Neutrophil (primary cell): ENCODE measurements around the gene ENAM.

ENCODE experiments used
- H3K27ac ChIP-seq: fragments of 200-600 bp; sonication (generic); 2 replicates; pipeline ENCODE4 v1.5.1; 2016; ENCODE audit warnings: mild to moderate bottlenecking, moderate library complexity
- H3K27me3 ChIP-seq: fragments of 200-600 bp; sonication (generic); 2 replicates; pipeline ENCODE4 v1.6.0; 2016; ENCODE audit warnings: mild to moderate bottlenecking
- H3K36me3 ChIP-seq: fragments of 200-600 bp; sonication (generic); 2 replicates; pipeline ENCODE4 v1.5.1; 2017
- H3K4me1 ChIP-seq, 2 experiments: fragments of 200-600 bp in 1 of 2; sonication (generic) in 1 of 2; 1 replicate in 1 of 2; 2 replicates in 1 of 2; pipeline versions ENCODE4 v1.5.1 to v1.6.1; 2013 to 2016; ENCODE audit warnings: low read depth in 1 of 2, low read length in 1 of 2, mild to moderate bottlenecking in 1 of 2, moderate library complexity in 1 of 2; ENCODE audit not compliant: control insufficient read depth in 1 of 2, insufficient read depth in 1 of 2
- H3K4me3 ChIP-seq, 2 experiments: fragments of 200-600 bp in 1 of 2; sonication (generic) in 1 of 2; 1 replicate in 1 of 2; 2 replicates in 1 of 2; pipeline ENCODE4 v1.5.1; 2013 to 2016; ENCODE audit warnings: low read depth in 1 of 2, low read length in 1 of 2, mild to moderate bottlenecking in 1 of 2, moderate library complexity in 1 of 2
- H3K9me3 ChIP-seq: fragments of 200-600 bp; sonication (generic); 2 replicates; pipeline ENCODE4 v1.5.1; 2016
- TF ChIP-seq, protein P1 (sequence below): fragments of 200-600 bp; sonication (generic); IDR thresholded peaks from 2 replicates; pipeline ENCODE4 v1.5.1; 2016; ENCODE audit warnings: antibody characterized with exemption

The ENAM gene, protein sequence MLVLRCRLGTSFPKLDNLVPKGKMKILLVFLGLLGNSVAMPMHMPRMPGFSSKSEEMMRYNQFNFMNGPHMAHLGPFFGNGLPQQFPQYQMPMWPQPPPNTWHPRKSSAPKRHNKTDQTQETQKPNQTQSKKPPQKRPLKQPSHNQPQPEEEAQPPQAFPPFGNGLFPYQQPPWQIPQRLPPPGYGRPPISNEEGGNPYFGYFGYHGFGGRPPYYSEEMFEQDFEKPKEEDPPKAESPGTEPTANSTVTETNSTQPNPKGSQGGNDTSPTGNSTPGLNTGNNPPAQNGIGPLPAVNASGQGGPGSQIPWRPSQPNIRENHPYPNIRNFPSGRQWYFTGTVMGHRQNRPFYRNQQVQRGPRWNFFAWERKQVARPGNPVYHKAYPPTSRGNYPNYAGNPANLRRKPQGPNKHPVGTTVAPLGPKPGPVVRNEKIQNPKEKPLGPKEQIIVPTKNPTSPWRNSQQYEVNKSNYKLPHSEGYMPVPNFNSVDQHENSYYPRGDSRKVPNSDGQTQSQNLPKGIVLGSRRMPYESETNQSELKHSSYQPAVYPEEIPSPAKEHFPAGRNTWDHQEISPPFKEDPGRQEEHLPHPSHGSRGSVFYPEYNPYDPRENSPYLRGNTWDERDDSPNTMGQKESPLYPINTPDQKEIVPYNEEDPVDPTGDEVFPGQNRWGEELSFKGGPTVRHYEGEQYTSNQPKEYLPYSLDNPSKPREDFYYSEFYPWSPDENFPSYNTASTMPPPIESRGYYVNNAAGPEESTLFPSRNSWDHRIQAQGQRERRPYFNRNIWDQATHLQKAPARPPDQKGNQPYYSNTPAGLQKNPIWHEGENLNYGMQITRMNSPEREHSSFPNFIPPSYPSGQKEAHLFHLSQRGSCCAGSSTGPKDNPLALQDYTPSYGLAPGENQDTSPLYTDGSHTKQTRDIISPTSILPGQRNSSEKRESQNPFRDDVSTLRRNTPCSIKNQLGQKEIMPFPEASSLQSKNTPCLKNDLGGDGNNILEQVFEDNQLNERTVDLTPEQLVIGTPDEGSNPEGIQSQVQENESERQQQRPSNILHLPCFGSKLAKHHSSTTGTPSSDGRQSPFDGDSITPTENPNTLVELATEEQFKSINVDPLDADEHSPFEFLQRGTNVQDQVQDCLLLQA

DNA sequence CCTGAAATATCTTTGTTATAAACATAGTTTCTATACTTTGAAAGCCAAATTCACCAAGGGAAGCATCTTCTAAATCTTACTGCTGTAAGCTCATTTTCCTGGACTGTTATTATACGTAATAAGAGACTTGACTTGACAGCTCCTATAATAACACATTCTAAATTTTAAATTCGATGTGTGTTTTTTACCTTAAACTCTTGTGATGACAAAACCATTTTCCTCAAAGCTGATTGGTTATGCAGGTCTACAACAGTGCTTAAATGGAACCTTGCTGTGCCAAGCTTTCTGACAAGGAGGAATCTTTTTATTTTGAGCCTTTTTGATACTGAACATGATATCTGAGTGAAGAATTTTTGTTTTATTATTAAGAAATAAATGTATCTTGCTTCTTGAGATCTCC is at the start of gene ENAM:
Gene ENAM (plus strand): TSS at position 301 of the 400 bp plus-strand sequence. CDS start 757 bp downstream, outside the sequence.
- Histone ChIP-seq H3K36me3 (no peaks in the 10 kb centered on the region), H3K9me3 (no peaks in the 10 kb centered on the region), H3K27ac (no peak within 1 kb of the TSS), H3K4me3 (no peak within 1 kb of the TSS), H3K27me3 (no peaks in the 10 kb centered on the region), H3K4me1 (no peaks in the 10 kb centered on the region)
- TF ChIP-seq, protein P1, sequence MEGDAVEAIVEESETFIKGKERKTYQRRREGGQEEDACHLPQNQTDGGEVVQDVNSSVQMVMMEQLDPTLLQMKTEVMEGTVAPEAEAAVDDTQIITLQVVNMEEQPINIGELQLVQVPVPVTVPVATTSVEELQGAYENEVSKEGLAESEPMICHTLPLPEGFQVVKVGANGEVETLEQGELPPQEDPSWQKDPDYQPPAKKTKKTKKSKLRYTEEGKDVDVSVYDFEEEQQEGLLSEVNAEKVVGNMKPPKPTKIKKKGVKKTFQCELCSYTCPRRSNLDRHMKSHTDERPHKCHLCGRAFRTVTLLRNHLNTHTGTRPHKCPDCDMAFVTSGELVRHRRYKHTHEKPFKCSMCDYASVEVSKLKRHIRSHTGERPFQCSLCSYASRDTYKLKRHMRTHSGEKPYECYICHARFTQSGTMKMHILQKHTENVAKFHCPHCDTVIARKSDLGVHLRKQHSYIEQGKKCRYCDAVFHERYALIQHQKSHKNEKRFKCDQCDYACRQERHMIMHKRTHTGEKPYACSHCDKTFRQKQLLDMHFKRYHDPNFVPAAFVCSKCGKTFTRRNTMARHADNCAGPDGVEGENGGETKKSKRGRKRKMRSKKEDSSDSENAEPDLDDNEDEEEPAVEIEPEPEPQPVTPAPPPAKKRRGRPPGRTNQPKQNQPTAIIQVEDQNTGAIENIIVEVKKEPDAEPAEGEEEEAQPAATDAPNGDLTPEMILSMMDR, result no peak

DNA sequence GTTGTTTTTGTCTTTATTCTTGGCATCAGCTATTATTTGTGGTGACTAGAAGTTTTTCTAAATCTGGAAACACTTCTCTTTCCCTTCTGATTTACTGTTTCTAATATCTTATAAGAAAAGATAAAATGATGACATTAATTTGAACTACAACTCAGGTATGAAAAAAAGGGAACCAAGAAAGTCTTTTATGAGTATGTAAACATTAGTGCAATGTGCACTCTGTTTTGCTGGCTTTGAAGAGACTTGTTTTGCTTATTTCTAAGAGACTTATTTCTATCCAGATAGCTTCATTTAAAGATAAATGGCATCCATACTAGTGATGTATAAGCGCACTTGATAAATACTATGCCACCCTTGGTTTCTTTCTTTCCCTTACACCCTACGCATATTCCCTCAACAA is 46.6 kb upstream of the ENAM start:
- TF ChIP-seq, protein P1, result no peak
- Histone ChIP-seq H3K27ac (no peak overlapping the region), H3K9me3 (no peaks in the 10 kb centered on the region), H3K36me3 (no peaks in the 10 kb centered on the region), H3K4me1 (no peaks in the 10 kb centered on the region), H3K27me3 (no peaks in the 10 kb centered on the region), H3K4me3 (no peak overlapping the region)

DNA sequence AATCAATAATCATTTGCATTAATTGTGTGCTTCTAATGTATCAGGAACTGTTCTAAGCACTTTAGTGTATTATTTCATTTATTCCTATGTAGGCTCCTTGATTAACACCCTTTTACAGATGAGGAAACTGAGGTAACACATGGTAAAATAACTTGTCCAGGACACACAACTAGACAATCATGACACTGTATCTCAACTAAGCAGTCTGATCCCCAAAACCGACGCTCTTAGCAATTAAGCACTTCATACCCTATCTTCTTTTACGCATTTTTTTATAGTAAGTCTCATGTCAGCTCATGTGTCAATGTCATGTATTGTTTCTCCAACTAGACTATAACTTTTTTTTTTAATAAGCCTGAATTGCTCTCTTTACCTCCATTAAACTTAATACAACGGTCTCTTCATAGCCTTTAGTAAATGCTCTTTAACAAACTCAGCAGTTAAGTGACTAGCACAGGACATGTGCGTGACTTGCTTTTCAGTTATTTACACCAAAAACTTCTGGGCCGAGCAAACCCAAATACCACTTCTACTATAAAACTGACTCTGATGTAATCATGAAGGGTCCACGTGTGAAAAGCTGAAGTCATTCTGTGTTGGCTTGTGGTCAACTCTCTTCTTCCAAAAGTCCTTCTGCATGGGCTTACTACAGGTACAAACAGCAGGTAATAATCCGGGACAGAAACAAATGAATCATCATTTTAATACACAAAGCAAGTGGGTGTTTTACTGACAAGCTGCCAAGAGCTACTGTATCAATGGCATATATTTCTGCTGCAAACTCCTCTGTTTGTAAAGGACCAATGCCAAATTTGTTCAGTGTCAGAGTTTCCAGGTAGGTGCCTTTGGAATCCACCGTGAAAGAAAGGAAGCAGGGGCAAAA is 44.4 kb upstream of the ENAM start:
- H3K4me3 ChIP-seq, result no peak overlapping the region
- no peaks in the 10 kb centered on the region for H3K27me3 ChIP-seq
- H3K36me3 ChIP-seq, result no peaks in the 10 kb centered on the region
- H3K27ac ChIP-seq, result no peak overlapping the region
- TF ChIP-seq, protein P1, result no peak
- no peaks in the 10 kb centered on the region for H3K4me1 ChIP-seq
- H3K9me3 ChIP-seq, result no peaks in the 10 kb centered on the region

DNA sequence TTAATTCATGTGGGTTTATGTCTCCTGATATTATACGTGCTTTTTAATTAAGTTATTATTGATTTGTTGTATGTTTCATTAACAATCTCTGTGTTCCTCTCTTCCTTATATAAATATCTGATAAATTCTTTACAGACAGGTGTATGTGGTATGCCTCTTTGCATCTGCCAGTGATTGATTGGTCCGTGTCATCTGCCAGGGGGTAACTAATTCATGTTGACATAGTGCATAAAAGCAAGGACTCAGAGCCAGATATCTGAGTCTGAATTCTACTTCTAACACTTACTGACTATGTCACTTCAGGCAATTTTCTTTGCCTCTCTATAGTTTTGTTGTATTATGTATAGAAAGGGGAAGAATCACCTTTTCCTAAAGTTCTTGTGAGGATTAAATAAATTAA is 41.7 kb upstream of the ENAM start:
- Histone ChIP-seq H3K27ac (no peak overlapping the region), H3K36me3 (no peaks in the 10 kb centered on the region), H3K27me3 (no peaks in the 10 kb centered on the region), H3K9me3 (no peaks in the 10 kb centered on the region), H3K4me3 (no peak overlapping the region), H3K4me1 (no peaks in the 10 kb centered on the region)
- TF ChIP-seq, protein P1, result no peak

DNA sequence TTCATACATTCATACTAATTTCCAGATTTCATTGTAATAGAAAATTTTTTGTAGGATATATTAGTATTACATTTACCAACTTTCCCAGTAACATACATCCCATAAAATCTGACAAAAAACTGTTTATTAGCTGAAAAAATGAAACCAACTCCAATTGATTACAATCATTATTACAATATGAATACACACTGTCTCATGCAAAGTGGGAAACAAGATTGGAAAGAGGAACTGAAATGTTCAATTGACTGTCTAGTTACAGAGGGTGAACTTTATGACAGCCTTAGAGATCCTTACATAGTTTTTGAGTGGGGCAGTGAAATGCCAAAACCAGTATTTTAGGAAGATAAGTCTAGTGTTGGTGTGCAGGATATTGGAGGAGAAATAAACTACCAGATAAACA is 38.8 kb upstream of the ENAM start:
- no peak overlapping the region for H3K27ac ChIP-seq
- no peaks in the 10 kb centered on the region for H3K4me1 ChIP-seq
- H3K4me3 ChIP-seq, result no peak overlapping the region
- H3K9me3 ChIP-seq, result no peaks in the 10 kb centered on the region
- H3K36me3 ChIP-seq, result no peaks in the 10 kb centered on the region
- H3K27me3 ChIP-seq, result no peaks in the 10 kb centered on the region
- TF ChIP-seq, protein P1, result no peak
